A673 (cell line): ENCODE measurements around the gene TRIM40.

ENCODE experiments used
- EZH2 ChIP-seq: fragments of 200-600 bp; sonication (generic); IDR thresholded peaks from 2 replicates; pipeline ENCODE4 v1.6.1; 2017; ENCODE audit warnings: borderline replicate concordance, low read depth, mild to moderate bottlenecking, mixed read lengths, antibody characterized with exemption, low read length; ENCODE audit not compliant: poor library complexity, severe bottlenecking
- TF ChIP-seq, protein P1 (sequence below): fragments of 300-800, 200-600 bp; sonication (generic); conservative IDR thresholded peaks from 2 replicates; pipeline ENCODE4 v1.5.1; 2017; ENCODE audit warnings: low read depth, mild to moderate bottlenecking, antibody characterized with exemption, low read length, moderate library complexity, mixed read lengths

DNA sequence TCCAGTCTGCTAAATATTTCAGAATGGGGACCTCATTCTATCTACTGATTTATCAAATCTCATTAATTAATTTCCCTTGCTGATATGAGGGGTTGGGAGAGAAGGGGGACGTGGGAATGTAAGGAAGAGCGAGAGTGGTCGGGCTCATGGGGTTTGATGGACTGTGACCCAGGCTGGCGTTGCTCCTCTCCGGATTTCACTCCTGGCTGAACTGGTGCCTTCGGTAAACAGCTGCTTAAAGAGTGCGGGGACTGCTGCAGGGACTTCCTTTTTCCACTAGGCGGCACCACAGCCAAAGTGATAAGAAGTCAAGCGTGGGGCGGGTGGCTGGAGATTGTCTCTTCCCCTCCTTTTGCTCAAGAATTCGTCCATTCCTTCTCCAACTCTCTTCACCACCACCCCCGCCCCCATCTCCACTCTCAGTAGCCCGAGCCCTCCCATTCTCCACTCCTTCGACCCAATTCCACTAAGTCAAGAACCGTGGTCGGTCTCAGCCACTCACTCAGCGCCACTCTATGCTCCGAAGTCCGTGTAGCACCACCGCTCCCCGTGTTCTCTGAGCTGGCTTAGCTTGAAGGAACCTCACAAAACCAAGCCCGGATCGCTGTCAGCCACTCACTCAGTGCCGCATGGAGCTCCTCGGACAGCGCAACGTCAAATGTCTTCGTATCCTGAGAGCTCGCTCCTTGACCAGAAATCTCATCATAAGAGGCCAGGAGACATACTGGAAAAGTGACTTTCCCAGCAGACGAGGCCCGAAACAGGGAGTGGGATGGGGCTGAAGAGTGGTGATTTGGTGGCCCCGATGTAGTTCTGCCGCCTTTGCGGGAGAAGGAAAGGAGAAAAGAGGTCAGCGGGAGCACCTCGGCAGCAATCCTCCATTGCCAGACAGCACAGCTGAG lies 32.7 kb upstream of the TRIM40 start:
- TF ChIP-seq, protein P1, sequence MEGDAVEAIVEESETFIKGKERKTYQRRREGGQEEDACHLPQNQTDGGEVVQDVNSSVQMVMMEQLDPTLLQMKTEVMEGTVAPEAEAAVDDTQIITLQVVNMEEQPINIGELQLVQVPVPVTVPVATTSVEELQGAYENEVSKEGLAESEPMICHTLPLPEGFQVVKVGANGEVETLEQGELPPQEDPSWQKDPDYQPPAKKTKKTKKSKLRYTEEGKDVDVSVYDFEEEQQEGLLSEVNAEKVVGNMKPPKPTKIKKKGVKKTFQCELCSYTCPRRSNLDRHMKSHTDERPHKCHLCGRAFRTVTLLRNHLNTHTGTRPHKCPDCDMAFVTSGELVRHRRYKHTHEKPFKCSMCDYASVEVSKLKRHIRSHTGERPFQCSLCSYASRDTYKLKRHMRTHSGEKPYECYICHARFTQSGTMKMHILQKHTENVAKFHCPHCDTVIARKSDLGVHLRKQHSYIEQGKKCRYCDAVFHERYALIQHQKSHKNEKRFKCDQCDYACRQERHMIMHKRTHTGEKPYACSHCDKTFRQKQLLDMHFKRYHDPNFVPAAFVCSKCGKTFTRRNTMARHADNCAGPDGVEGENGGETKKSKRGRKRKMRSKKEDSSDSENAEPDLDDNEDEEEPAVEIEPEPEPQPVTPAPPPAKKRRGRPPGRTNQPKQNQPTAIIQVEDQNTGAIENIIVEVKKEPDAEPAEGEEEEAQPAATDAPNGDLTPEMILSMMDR = peak; percentile 94
- no peak for TF ChIP-seq EZH2
